CD14-positive monocyte (primary cell): ENCODE measurements around the gene MYL11. TPM values are rescaled to one million over a fixed set of nuclear protein-coding genes. Genes with fewer than 3 reads are reported as not detected.

Source experiments
- DNase-seq, 3 donors: peaks; one replicate each; pipeline ENCODE4 v3.0.0-alpha.2; 2011 to 2022
- H2AFZ ChIP-seq: 2 replicates; pipeline ENCODE4 v1.6.0; 2012; ENCODE audit warnings: mild to moderate bottlenecking, low read depth, low read length, inconsistent platforms; ENCODE audit not compliant: insufficient read depth, poor library complexity, severe bottlenecking
- H3K27ac ChIP-seq, 2 donors: 1 replicate in 1 of 2; 2 replicates in 1 of 2; pipeline ENCODE4 v1.5.1; 2012 to 2013; ENCODE audit warnings: low read length in 2 of 2, control low read depth in 1 of 2, inconsistent platforms in 1 of 2, low read depth in 1 of 2, mild to moderate bottlenecking in 1 of 2
- H3K27me3 ChIP-seq, 2 donors: one replicate each; pipeline versions ENCODE4 v1.6.0 to v1.6.1; 2011 to 2013; ENCODE audit warnings: low read length in 2 of 2; ENCODE audit not compliant: control insufficient read depth in 2 of 2, insufficient read depth in 2 of 2
- H3K36me3 ChIP-seq, 2 donors: replicated peaks in 1 of 2; 1 replicate in 1 of 2; 2 replicates in 1 of 2; pipeline versions ENCODE4 v1.5.1 to v1.6.1; 2012 to 2013; ENCODE audit warnings: low read length in 2 of 2, control low read depth in 1 of 2, inconsistent platforms in 1 of 2, mild to moderate bottlenecking in 1 of 2; ENCODE audit not compliant: insufficient read depth in 2 of 2, control insufficient read depth in 1 of 2
- H3K4me1 ChIP-seq, 2 donors: 1 replicate in 1 of 2; 2 replicates in 1 of 2; pipeline versions ENCODE4 v1.5.1 to v1.6.1; 2012 to 2013; ENCODE audit warnings: low read length in 2 of 2, control low read depth in 1 of 2, inconsistent platforms in 1 of 2, mild to moderate bottlenecking in 1 of 2, moderate library complexity in 1 of 2; ENCODE audit not compliant: insufficient read depth in 2 of 2, control insufficient read depth in 1 of 2
- H3K4me2 ChIP-seq: replicated peaks from 2 replicates; pipeline ENCODE3; 2012; ENCODE audit warnings: low read length, moderate library complexity, mild to moderate bottlenecking; ENCODE audit not compliant: poor library complexity, severe bottlenecking; ENCODE audit errors: extremely low read depth
- H3K4me3 ChIP-seq, 3 experiments: fragments of 200-600 bp in 1 of 3; sonication (generic) in 1 of 3; replicated peaks in 1 of 3; 1 replicate in 2 of 3; 2 replicates in 1 of 3; pipeline ENCODE4 v1.5.1; 2011 to 2013; ENCODE audit warnings: low read length in 3 of 3, mild to moderate bottlenecking in 3 of 3, control low read depth in 2 of 3, low read depth in 2 of 3, inconsistent platforms in 1 of 3, moderate library complexity in 1 of 3
- H3K79me2 ChIP-seq: 2 replicates; pipeline ENCODE4 v1.6.0; 2012; ENCODE audit warnings: mild to moderate bottlenecking, control low read depth, inconsistent platforms, low read length, moderate library complexity; ENCODE audit not compliant: insufficient read depth
- H3K9ac ChIP-seq: 2 replicates; pipeline ENCODE4 v1.6.0; 2017; ENCODE audit warnings: low read length, mild to moderate bottlenecking; ENCODE audit not compliant: insufficient read depth, poor library complexity, severe bottlenecking
- H3K9me3 ChIP-seq, 2 donors: replicated peaks in 1 of 2; 1 replicate in 1 of 2; 2 replicates in 1 of 2; pipeline versions ENCODE4 v1.5.1 to v1.6.1; 2012 to 2013; ENCODE audit warnings: low read length in 2 of 2, control low read depth in 1 of 2; ENCODE audit not compliant: control insufficient read depth in 1 of 2, insufficient read depth in 1 of 2
- H4K20me1 ChIP-seq: 2 replicates; pipeline ENCODE4 v1.6.0; 2012; ENCODE audit warnings: mild to moderate bottlenecking, low read length, control low read depth, moderate library complexity; ENCODE audit not compliant: insufficient read depth
- H3K27ac Mint-ChIP-seq, 7 donors: one replicate each; pipeline ENCODE4 v1.8.0; 2020; ENCODE audit warnings: mild to moderate bottlenecking in 7 of 7, mixed read lengths in 7 of 7, moderate library complexity in 6 of 7, inconsistent platforms in 2 of 7
- H3K27me3 Mint-ChIP-seq, 3 donors: one replicate each; pipeline ENCODE4 v1.8.0; 2021 to 2022; ENCODE audit warnings: low read depth in 3 of 3, mild to moderate bottlenecking in 3 of 3, mixed read lengths in 3 of 3, moderate library complexity in 3 of 3, inconsistent platforms in 1 of 3
- H3K36me3 Mint-ChIP-seq, 2 donors: one replicate each; pipeline ENCODE4 v1.8.0; 2020; ENCODE audit warnings: mixed read lengths in 2 of 2, inconsistent platforms in 1 of 2, mild to moderate bottlenecking in 1 of 2
- H3K4me1 Mint-ChIP-seq: one replicate; pipeline ENCODE4 v1.8.0; 2020; ENCODE audit warnings: mild to moderate bottlenecking, mixed read lengths
- H3K4me3 Mint-ChIP-seq, 2 donors: one replicate each; pipeline ENCODE4 v1.8.0; 2020; ENCODE audit warnings: mild to moderate bottlenecking in 2 of 2, mixed read lengths in 2 of 2, moderate library complexity in 1 of 2
- H3K9me3 Mint-ChIP-seq, 7 donors: one replicate each; pipeline ENCODE4 v1.8.0; 2020 to 2022; ENCODE audit warnings: mixed read lengths in 7 of 7, mild to moderate bottlenecking in 6 of 7, moderate library complexity in 6 of 7, inconsistent platforms in 2 of 7
- WGBS: methylation state at CpG from one replicate; pipeline ENCODE4 v1.1.5; 2013; ENCODE audit warnings: missing lambda C conversion rate; ENCODE audit not compliant: insufficient coverage; 5-methylcytosine and 5-hydroxymethylcytosine counted together
- intact Hi-C, 2 donors: fragments of 100-400 bp; cut with micrococcal nuclease; formaldehyde crosslinking; loops; one replicate each; pipeline versions ENCODE4 v1.15.0 to v1.15.1; 2023
- polyA plus RNA-seq, 3 donors: library from polyadenylated mRNA; depleted of rRNA in 1 of 3; unstranded in 2 of 3; stranded (reverse) in 1 of 3; fragments of 300-500 nt in 2 of 3; fragments of >200 nt in 1 of 3; fragmentation: Illumina TruSeq in 2 of 3; gene quantifications; 1 replicate in 2 of 3; 2 replicates in 1 of 3; pipeline ENCODE4 v1.2.3, GENCODE V29; 2012 to 2021
- TF ChIP-seq, protein P1 (sequence below): fragments of 200-600 bp; IDR thresholded peaks from one replicate; pipeline ENCODE4 v1.8.0; 2022; ENCODE audit warnings: antibody characterized with exemption, mild to moderate bottlenecking

Gene MYL11
- polyA plus RNA-seq, 3 donors = 1.6 to 1.9 TPM; not detected in 1

DNA sequence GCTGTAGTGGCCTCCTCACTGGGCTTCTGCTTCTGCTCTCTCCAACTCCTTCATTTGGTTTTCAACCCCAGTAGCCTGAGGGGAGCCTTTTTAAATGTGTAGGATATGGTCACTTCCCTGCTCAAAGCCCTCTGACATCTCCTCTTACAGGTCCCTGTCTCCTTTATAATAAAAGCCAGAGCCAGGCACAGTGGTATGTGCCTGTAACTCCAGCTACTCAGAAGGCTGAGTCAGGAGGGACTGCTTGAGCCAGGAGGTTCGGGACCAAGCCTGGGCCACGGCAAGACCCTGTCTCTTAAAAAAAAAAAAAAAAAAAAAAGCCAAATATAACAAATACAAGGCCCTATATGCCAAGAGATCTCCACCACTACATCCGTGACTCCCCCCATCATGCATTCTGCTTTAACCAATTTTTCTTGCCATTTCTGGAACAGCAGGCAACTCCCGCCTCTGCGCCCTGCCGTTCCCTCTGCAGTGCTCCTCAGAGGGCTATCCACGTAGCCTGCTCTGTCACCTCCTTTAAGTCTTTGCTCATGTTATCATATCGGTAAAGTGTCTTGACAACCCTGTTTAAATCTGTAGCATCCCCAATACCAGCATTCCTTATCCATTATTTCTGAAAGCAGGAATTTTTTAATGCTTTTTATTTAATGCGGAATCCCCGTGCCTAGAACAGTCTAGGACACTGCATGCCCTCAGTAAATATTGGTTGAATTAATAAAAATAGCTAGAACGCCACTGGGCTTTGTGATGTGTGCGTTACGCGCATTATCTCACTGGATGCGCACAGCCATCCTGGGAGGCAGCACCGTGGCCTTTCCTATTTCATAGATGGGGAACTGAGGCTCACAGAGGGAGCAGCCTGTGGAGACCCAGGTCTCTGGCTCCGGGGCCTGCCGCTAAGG lies 42.3 kb downstream of the MYL11 start:
- Histone ChIP-seq H3K4me2 (peak overlapping the region; percentile 93), H2AFZ (peak overlapping the region; percentile 90), H3K4me1 (peaks cover 13 to 22% of the 10 kb centered on the region in 2 donors), H3K79me2 (no peaks in the 10 kb centered on the region), H3K9ac (peak overlapping the region; percentile 63), H3K4me3 (peak overlapping the region; percentile 30 to 77 (median 66)), H3K9me3 (no peaks in the 10 kb centered on the region), H4K20me1 (no peaks in the 10 kb centered on the region), H3K27ac (peak overlapping the region in 1 of 2 donors; percentile 72), H3K27me3 (no peaks in the 10 kb centered on the region), H3K36me3 (peaks cover 0 to 13% of the 10 kb centered on the region in 2 donors)
- Mint-ChIP-seq H3K9me3 (no peaks in the 10 kb centered on the region), H3K36me3 (peaks cover 20 to 26% of the 10 kb centered on the region in 2 donors), H3K27me3 (peaks cover 0 to 2% (median 1%) of the 10 kb centered on the region in 3 donors), H3K4me3 (peak overlapping the region; percentile 43 to 61), H3K27ac (no peak overlapping the region), H3K4me1 (peaks cover 17% of the 10 kb centered on the region)
- no peak for DNase-seq
- TF ChIP-seq, protein P1, sequence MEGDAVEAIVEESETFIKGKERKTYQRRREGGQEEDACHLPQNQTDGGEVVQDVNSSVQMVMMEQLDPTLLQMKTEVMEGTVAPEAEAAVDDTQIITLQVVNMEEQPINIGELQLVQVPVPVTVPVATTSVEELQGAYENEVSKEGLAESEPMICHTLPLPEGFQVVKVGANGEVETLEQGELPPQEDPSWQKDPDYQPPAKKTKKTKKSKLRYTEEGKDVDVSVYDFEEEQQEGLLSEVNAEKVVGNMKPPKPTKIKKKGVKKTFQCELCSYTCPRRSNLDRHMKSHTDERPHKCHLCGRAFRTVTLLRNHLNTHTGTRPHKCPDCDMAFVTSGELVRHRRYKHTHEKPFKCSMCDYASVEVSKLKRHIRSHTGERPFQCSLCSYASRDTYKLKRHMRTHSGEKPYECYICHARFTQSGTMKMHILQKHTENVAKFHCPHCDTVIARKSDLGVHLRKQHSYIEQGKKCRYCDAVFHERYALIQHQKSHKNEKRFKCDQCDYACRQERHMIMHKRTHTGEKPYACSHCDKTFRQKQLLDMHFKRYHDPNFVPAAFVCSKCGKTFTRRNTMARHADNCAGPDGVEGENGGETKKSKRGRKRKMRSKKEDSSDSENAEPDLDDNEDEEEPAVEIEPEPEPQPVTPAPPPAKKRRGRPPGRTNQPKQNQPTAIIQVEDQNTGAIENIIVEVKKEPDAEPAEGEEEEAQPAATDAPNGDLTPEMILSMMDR = no peak
- intact Hi-C loops = no loop called here
- WGBS = 68% methylated on average over 14 of the region's 18 CpGs

DNA sequence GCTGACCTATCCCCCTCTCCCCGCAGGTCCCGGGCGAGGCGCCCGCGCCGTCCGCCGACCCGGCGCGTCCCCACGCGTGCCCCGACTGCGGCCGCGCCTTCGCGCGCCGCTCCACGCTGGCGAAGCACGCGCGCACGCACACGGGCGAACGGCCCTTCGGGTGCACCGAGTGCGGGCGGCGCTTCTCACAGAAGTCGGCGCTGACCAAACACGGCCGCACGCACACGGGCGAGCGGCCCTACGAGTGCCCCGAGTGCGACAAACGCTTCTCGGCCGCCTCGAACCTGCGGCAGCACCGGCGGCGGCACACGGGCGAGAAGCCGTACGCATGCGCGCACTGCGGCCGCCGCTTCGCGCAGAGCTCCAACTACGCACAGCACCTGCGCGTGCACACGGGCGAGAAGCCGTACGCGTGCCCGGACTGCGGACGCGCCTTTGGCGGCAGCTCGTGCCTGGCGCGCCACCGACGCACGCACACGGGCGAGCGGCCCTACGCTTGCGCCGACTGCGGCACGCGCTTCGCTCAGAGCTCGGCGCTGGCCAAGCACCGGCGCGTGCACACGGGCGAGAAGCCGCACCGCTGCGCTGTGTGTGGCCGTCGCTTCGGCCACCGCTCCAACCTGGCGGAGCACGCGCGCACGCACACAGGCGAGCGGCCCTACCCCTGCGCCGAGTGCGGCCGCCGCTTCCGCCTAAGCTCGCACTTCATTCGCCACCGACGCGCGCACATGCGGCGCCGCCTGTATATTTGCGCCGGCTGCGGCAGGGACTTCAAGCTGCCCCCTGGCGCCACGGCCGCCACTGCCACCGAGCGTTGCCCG lies 43.1 kb downstream of the MYL11 start:
- H3K9ac ChIP-seq = peak overlapping the region; percentile 63

More for the DNA sequence above, 43.1 kb downstream of the MYL11 start:
- H3K27ac ChIP-seq = peak overlapping the region; percentile 55 to 72
- Mint-ChIP-seq H3K27me3 (peaks cover 0 to 2% (median 1%) of the 10 kb centered on the region in 3 donors), H3K27ac (peak overlapping the region in 1 of 7 donors; percentile 33), H3K36me3 (peaks cover 19 to 34% of the 10 kb centered on the region in 2 donors), H3K4me1 (peaks cover 14% of the 10 kb centered on the region), H3K9me3 (no peaks in the 10 kb centered on the region), H3K4me3 (peak overlapping the region; percentile 66 to 73)
- peak overlapping the region; percentile 93 for H3K4me2 ChIP-seq
- H4K20me1 ChIP-seq = no peaks in the 10 kb centered on the region
- intact Hi-C loops = no loop called here
- peaks cover 13 to 22% of the 10 kb centered on the region in 2 donors for H3K4me1 ChIP-seq
- H3K4me3 ChIP-seq = peak overlapping the region; percentile 30 to 77 (median 66)
- peak; percentile 90 to 92 (median 91) for DNase-seq
- no peaks in the 10 kb centered on the region for H3K79me2 ChIP-seq
- peak overlapping the region; percentile 90 for H2AFZ ChIP-seq
- TF ChIP-seq, protein P1 = peak; percentile 19
- peaks cover 2 to 8% of the 10 kb centered on the region in 2 donors for H3K36me3 ChIP-seq
- H3K9me3 ChIP-seq = no peaks in the 10 kb centered on the region
- no peaks in the 10 kb centered on the region for H3K27me3 ChIP-seq
- WGBS = under 1% methylated on average over 140 of the region's 140 CpGs
